Hepatocyte (in vitro differentiated cells): ENCODE results near the gene MCF2L. TPM values are rescaled to one million over a fixed set of nuclear protein-coding genes. Genes with fewer than 3 reads are reported as not detected.

Experiments used
- DNase-seq: peaks from one replicate; pipeline ENCODE4 v3.0.0-alpha.2; 2016; ENCODE audit warnings: low spot score
- H2AFZ ChIP-seq: fragments of 200-600 bp; sonication (generic); 2 replicates; pipeline ENCODE4 v1.6.0; 2016; ENCODE audit warnings: antibody characterized with exemption, mild to moderate bottlenecking
- H3K27ac ChIP-seq: fragments of 200-600 bp; sonication (generic); 2 replicates; pipeline ENCODE4 v1.5.1; 2016; ENCODE audit warnings: mild to moderate bottlenecking
- H3K27me3 ChIP-seq: fragments of 200-600 bp; sonication (generic); 2 replicates; pipeline ENCODE4 v1.6.1; 2016
- H3K36me3 ChIP-seq: fragments of 200-600 bp; sonication (generic); replicated peaks from 2 replicates; pipeline ENCODE4 v1.5.1; 2016; ENCODE audit warnings: low read depth; ENCODE audit not compliant: insufficient read depth
- H3K4me1 ChIP-seq: fragments of 200-600 bp; sonication (generic); 2 replicates; pipeline ENCODE4 v1.5.1; 2016; ENCODE audit warnings: mild to moderate bottlenecking, moderate library complexity; ENCODE audit not compliant: insufficient read depth
- H3K4me2 ChIP-seq: fragments of 200-600 bp; sonication (generic); 2 replicates; pipeline ENCODE4 v1.6.0; 2016
- H3K4me3 ChIP-seq: fragments of 200-600 bp; sonication (generic); 2 replicates; pipeline ENCODE4 v1.5.1; 2016; ENCODE audit warnings: mild to moderate bottlenecking
- H3K79me2 ChIP-seq: fragments of 200-600 bp; sonication (generic); 2 replicates; pipeline ENCODE4 v1.6.0; 2017; ENCODE audit warnings: mild to moderate bottlenecking
- H3K9me2 ChIP-seq: fragments of 200-600 bp; sonication (generic); replicated peaks from 2 replicates; pipeline ENCODE4 v1.6.0; 2017; ENCODE audit warnings: mild to moderate bottlenecking; ENCODE audit not compliant: insufficient read depth
- H3K9me3 ChIP-seq: fragments of 200-600 bp; sonication (generic); 2 replicates; pipeline ENCODE4 v1.5.1; 2016; ENCODE audit warnings: low read depth, mild to moderate bottlenecking
- H4K20me1 ChIP-seq: fragments of 200-600 bp; sonication (generic); 2 replicates; pipeline ENCODE4 v1.6.0; 2016; ENCODE audit warnings: mild to moderate bottlenecking; ENCODE audit not compliant: insufficient read depth, poor library complexity, severe bottlenecking
- EZH2 ChIP-seq: fragments of 200-600 bp; sonication (generic); IDR thresholded peaks from 2 replicates; pipeline ENCODE4 v1.6.1; 2016; ENCODE audit warnings: antibody characterized with exemption, mild to moderate bottlenecking, borderline replicate concordance
- EZH2phosphoT487 ChIP-seq: fragments of 200-600 bp; sonication (generic); IDR thresholded peaks from one replicate; pipeline ENCODE4 v1.6.1; 2018; ENCODE audit warnings: antibody characterized with exemption, mild to moderate bottlenecking, low read depth, moderate library complexity; ENCODE audit not compliant: unreplicated experiment, severe bottlenecking
- WGBS: methylation state at CpG from one replicate; pipeline ENCODE4 v1.1.6; 2016; ENCODE audit warnings: low lambda C conversion rate; ENCODE audit errors: missing lambda C conversion rate; 5-methylcytosine and 5-hydroxymethylcytosine counted together
- polyA plus RNA-seq: library from polyadenylated mRNA; unstranded; fragments of >200 nt; fragmentation: Nextera tagmentation; extraction: Ambion mirVana; gene quantifications from 2 replicates; pipeline ENCODE4 v1.2.1, GENCODE V29; 2016
- total RNA-seq: library from RNA; depleted of rRNA; stranded (reverse); fragments of >200 nt; gene quantifications from 2 replicates; pipeline ENCODE4 v1.2.3, GENCODE V29; 2014
- TF ChIP-seq, protein P1 (sequence below): fragments of 200-600 bp; sonication (generic); IDR thresholded peaks from 2 replicates; pipeline ENCODE4 v1.5.1; 2016; ENCODE audit warnings: antibody characterized with exemption, mild to moderate bottlenecking; ENCODE audit not compliant: poor library complexity

Gene MCF2L
- total and polyA plus RNA-seq, 2 experiments from 2014 or later: 11.1 to 22.4 TPM

DNA sequence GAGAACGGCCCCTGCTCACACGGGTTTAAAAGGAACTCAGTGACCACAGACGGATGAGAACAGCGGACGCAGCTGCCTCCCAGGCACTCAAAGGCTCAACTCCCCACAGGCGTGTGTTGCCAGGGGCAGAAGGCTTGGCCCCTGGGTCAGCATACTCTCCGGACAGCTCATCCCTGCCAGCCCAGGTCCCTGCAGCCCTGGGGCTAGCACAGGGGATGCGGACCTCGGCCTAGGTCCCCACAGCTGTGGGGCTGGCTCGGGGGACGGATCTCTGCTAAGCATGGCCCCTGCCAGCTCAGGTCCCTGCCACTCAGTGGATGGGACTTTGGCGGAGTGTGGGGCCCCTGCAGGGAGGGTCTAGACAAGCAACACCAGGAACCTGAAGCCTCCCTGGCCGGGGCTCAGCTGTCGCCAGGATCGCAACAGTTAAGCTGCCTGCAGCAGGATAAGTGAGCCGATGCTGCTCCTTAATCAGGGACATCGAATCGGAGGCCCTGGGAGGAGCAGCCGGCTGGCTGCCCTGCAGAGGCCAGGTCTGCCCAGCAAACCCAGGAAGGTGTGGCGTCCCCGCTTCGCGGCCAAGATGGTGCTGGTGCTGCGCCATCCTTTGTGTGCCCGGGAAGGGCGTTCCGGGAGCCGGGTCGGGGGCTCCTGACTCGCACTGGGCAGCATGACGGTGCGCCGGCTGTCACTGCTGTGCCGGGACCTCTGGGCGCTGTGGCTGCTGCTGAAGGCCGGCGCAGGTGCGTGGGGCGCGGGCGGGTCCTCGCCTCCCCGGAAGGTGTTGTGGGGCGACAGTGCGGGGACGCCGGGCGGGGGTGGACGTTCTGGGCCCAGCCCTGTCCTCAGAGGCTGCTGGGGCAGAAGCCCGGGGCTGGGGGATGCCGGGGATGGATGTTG is 32.5 kb downstream of the MCF2L start:
- DNase-seq: peak; percentile 83
- peak overlapping the region; percentile 84 for H3K4me2 ChIP-seq
- H3K4me3 ChIP-seq: peak overlapping the region; percentile 21
- H3K27me3 ChIP-seq: no peaks in the 10 kb centered on the region
- peaks cover 29% of the 10 kb centered on the region for H3K4me1 ChIP-seq
- TF ChIP-seq EZH2: no peak
- no peak for TF ChIP-seq EZH2phosphoT487
- TF ChIP-seq, protein P1, sequence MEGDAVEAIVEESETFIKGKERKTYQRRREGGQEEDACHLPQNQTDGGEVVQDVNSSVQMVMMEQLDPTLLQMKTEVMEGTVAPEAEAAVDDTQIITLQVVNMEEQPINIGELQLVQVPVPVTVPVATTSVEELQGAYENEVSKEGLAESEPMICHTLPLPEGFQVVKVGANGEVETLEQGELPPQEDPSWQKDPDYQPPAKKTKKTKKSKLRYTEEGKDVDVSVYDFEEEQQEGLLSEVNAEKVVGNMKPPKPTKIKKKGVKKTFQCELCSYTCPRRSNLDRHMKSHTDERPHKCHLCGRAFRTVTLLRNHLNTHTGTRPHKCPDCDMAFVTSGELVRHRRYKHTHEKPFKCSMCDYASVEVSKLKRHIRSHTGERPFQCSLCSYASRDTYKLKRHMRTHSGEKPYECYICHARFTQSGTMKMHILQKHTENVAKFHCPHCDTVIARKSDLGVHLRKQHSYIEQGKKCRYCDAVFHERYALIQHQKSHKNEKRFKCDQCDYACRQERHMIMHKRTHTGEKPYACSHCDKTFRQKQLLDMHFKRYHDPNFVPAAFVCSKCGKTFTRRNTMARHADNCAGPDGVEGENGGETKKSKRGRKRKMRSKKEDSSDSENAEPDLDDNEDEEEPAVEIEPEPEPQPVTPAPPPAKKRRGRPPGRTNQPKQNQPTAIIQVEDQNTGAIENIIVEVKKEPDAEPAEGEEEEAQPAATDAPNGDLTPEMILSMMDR: no peak
- H3K9me3 ChIP-seq: no peaks in the 10 kb centered on the region
- peak overlapping the region; percentile 75 for H3K27ac ChIP-seq
- no peaks in the 10 kb centered on the region for H3K9me2 ChIP-seq
- no peaks in the 10 kb centered on the region for H3K36me3 ChIP-seq
- H3K79me2 ChIP-seq: peaks cover 20% of the 10 kb centered on the region
- H2AFZ ChIP-seq: peak overlapping the region; percentile 51
- 25% methylated on average over 46 of the region's 51 CpGs for WGBS
- H4K20me1 ChIP-seq: no peaks in the 10 kb centered on the region

DNA sequence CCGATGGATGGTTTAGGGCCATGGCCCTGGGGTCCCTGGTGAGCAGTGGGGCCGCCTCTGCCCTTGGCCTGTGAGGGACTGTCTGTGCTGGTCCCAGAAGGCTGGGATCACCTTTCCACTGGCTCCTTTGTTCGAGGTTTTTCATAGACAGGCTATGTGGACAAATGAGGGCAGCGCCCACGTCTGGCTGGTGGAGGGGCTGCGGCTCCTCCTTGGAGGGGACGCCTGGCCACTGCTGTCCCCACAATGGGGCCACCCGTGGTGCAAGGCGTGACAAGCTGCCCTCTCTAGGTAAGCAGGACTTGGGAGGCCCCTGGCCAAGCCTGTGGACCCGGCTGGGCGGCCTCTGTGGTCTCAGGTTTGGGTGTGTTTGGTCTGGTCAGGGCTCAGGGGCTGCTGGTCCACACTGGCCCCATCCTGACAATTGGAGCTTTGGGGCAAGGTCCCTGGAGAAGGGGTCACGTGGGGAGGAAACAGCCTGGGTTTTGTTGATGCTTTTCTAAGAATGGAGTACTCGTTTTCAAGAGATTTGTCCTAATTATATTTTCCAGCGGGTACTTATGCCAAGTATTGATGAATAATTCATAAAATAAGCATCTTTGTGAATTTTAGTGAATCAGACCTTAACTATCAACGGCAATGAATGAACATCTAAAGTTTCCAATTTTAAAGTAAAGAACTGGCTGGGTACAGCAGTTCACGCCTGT is 33.3 kb downstream of the MCF2L start:
- Histone ChIP-seq H4K20me1 (no peaks in the 10 kb centered on the region), H3K9me3 (no peaks in the 10 kb centered on the region), H3K9me2 (no peaks in the 10 kb centered on the region), H3K27ac (peak overlapping the region; percentile 75), H3K36me3 (no peaks in the 10 kb centered on the region), H3K4me1 (peaks cover 25% of the 10 kb centered on the region), H3K79me2 (peaks cover 20% of the 10 kb centered on the region), H2AFZ (no peak overlapping the region), H3K4me2 (peak overlapping the region; percentile 84), H3K4me3 (peak overlapping the region; percentile 21), H3K27me3 (no peaks in the 10 kb centered on the region)
- TF ChIP-seq, protein P1: peak; percentile 45
- TF ChIP-seq EZH2phosphoT487 (no peak), EZH2 (no peak)
- 66% methylated on average over 16 of the region's 16 CpGs for WGBS
- DNase-seq: peak; percentile 60

GRCh38 chr13:113002913-113003290 is 33.9 kb downstream of the MCF2L start:
- Histone ChIP-seq H3K79me2 (peaks cover 20% of the 10 kb centered on the region), H3K9me2 (no peaks in the 10 kb centered on the region), H3K36me3 (no peaks in the 10 kb centered on the region), H3K27ac (no peak overlapping the region), H3K4me1 (peaks cover 20% of the 10 kb centered on the region), H3K9me3 (no peaks in the 10 kb centered on the region), H3K4me2 (peak overlapping the region; percentile 84), H2AFZ (no peak overlapping the region), H3K4me3 (no peak overlapping the region), H4K20me1 (no peaks in the 10 kb centered on the region), H3K27me3 (no peaks in the 10 kb centered on the region)
- no peak for TF ChIP-seq EZH2
- TF ChIP-seq, protein P1: no peak
- TF ChIP-seq EZH2phosphoT487: no peak
- DNase-seq: no peak
- WGBS: 93% methylated on average over 4 of the region's 4 CpGs
